GM20431 (cell line): Measurements from ENCODE around the gene GRK3.

Experiments
- in situ Hi-C: fragments of 300-500 bp; cut with MseI, MboI; formaldehyde crosslinking; loops from one replicate; pipeline ENCODE4 v1.15.0; 2020; ENCODE audit warnings: low sequenced_read_pairs; ENCODE audit not compliant: unreplicated experiment

GRK3 gene

GRCh38 chr22:25746012-25746373, 181.5 kb downstream of the GRK3 start:
- in situ Hi-C loops, result no loop called here

- in situ Hi-C loops, result no loop called here
These were observed 182.9 kb downstream of the GRK3 start for GRCh38 chr22:25747245-25747944.

GRCh38 chr22:25748140-25748539, 183.7 kb downstream of the GRK3 start:
- in situ Hi-C loops, result no loop called here

- in situ Hi-C loops, result no loop called here
These were observed 184.2 kb downstream of the GRK3 start for GRCh38 chr22:25748704-25749103.

- in situ Hi-C loops, result no loop called here
These were observed 185.1 kb downstream of the GRK3 start for GRCh38 chr22:25749420-25750169.

- in situ Hi-C loops, result no loop called here
These were observed 186.2 kb downstream of the GRK3 start for GRCh38 chr22:25750569-25751173.

- in situ Hi-C loops, result no loop called here
These were observed 186.7 kb downstream of the GRK3 start for GRCh38 chr22:25751174-25751581.

- in situ Hi-C loops, result no loop called here
These were observed 188.2 kb downstream of the GRK3 start for GRCh38 chr22:25752615-25753214.

- in situ Hi-C loops, result no loop called here
These were observed 188.8 kb downstream of the GRK3 start for GRCh38 chr22:25753252-25753651.

GRCh38 chr22:25754527-25755202, 190.2 kb downstream of the GRK3 start:
- in situ Hi-C loops, result no loop called here

GRCh38 chr22:25757686-25758085, 193.2 kb downstream of the GRK3 start:
- in situ Hi-C loops, result no loop called here

GRCh38 chr22:25758316-25758715, 193.8 kb downstream of the GRK3 start:
- in situ Hi-C loops, result no loop called here

GRCh38 chr22:25759825-25760231, 195.4 kb downstream of the GRK3 start:
- in situ Hi-C loops, result no loop called here

- in situ Hi-C loops, result no loop called here
These were observed 195.8 kb downstream of the GRK3 start for GRCh38 chr22:25760294-25760693.

GRCh38 chr22:25760848-25761595, 196.5 kb downstream of the GRK3 start:
- in situ Hi-C loops, result no loop called here

GRCh38 chr22:25762147-25762546, 197.7 kb downstream of the GRK3 start:
- in situ Hi-C loops, result no loop called here

- in situ Hi-C loops, result no loop called here
These were observed 198.8 kb downstream of the GRK3 start for GRCh38 chr22:25763239-25763777.

GRCh38 chr22:25764270-25765015, 200.0 kb downstream of the GRK3 start:
- in situ Hi-C loops, result no loop called here

- in situ Hi-C loops, result no loop called here
These were observed 200.5 kb downstream of the GRK3 start for GRCh38 chr22:25765016-25765367.
